ENCODE results near the gene MTCH1.

The MTCH1 gene, protein sequence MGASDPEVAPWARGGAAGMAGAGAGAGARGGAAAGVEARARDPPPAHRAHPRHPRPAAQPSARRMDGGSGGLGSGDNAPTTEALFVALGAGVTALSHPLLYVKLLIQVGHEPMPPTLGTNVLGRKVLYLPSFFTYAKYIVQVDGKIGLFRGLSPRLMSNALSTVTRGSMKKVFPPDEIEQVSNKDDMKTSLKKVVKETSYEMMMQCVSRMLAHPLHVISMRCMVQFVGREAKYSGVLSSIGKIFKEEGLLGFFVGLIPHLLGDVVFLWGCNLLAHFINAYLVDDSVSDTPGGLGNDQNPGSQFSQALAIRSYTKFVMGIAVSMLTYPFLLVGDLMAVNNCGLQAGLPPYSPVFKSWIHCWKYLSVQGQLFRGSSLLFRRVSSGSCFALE

DNA sequence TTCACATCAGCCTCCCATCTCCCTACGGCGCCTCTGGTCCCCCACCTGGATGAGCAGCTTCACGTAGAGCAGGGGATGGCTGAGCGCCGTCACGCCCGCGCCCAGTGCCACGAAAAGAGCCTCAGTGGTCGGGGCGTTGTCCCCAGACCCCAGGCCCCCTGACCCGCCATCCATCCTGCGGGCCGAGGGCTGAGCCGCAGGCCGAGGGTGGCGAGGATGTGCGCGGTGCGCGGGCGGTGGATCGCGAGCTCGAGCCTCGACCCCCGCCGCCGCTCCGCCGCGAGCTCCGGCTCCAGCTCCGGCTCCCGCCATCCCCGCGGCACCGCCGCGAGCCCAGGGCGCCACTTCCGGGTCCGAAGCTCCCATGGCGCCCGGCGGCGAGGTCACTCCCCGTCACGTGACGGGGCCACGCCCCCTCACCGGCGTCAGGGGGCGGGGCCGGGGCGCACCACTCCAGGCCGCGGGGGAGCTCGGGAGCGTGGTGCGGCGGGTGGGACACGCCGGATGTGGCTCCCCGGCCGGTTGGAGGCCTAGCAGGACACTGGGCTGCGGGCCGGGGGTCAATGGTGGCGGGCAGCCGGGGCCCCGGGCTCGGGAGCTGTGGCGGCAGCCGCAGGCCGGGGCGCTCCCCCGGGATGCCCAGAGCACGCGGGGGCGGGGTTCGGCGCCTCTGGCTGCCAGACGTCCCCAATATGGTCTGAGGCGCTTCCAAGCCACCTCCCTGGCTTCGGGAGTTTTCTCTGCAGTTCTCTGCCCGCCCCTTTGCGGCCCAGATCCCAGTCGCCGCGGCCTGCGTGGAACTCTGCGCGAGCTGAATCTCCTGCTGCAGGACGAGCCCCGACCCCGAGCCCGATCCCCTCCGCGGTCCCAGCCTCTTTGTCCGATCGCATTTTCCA is at the start of gene MTCH1:
Gene MTCH1, minus strand, starts transcription at position 389 of the 896 bp plus-strand sequence. Its CDS starts 23 bp downstream, at position 366.
- ATAC-seq (ENCODE audit: low read depth) (peak; percentile 85), DNase-seq (ENCODE audit: low spot score) (peak; percentile 82)
- Histone ChIP-seq H3K9me3 (ENCODE audit: severe bottlenecking) (no peaks in the 10 kb centered on the region), H3K36me3 (ENCODE audit: low read depth) (peaks cover 5% of the 10 kb centered on the region; the same call in 1 of the 2 replicates), H3K4me1 (ENCODE audit: insufficient read depth, poor library complexity, severe bottlenecking) (peaks cover 8% of the 10 kb centered on the region), H3K27ac (ENCODE audit: poor library complexity, severe bottlenecking) (peak within 1 kb of the TSS; percentile 47), H3K4me3 (ENCODE audit: severe bottlenecking) (peak within 1 kb of the TSS; percentile 96), H3K27me3 (ENCODE audit: insufficient read depth, poor library complexity, severe bottlenecking) (no peaks in the 10 kb centered on the region)
- TF ChIP-seq, protein P1, sequence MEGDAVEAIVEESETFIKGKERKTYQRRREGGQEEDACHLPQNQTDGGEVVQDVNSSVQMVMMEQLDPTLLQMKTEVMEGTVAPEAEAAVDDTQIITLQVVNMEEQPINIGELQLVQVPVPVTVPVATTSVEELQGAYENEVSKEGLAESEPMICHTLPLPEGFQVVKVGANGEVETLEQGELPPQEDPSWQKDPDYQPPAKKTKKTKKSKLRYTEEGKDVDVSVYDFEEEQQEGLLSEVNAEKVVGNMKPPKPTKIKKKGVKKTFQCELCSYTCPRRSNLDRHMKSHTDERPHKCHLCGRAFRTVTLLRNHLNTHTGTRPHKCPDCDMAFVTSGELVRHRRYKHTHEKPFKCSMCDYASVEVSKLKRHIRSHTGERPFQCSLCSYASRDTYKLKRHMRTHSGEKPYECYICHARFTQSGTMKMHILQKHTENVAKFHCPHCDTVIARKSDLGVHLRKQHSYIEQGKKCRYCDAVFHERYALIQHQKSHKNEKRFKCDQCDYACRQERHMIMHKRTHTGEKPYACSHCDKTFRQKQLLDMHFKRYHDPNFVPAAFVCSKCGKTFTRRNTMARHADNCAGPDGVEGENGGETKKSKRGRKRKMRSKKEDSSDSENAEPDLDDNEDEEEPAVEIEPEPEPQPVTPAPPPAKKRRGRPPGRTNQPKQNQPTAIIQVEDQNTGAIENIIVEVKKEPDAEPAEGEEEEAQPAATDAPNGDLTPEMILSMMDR (IDR thresholded peaks at IDR 0.05; ENCODE audit: poor library complexity, severe bottlenecking): no peak

DNA sequence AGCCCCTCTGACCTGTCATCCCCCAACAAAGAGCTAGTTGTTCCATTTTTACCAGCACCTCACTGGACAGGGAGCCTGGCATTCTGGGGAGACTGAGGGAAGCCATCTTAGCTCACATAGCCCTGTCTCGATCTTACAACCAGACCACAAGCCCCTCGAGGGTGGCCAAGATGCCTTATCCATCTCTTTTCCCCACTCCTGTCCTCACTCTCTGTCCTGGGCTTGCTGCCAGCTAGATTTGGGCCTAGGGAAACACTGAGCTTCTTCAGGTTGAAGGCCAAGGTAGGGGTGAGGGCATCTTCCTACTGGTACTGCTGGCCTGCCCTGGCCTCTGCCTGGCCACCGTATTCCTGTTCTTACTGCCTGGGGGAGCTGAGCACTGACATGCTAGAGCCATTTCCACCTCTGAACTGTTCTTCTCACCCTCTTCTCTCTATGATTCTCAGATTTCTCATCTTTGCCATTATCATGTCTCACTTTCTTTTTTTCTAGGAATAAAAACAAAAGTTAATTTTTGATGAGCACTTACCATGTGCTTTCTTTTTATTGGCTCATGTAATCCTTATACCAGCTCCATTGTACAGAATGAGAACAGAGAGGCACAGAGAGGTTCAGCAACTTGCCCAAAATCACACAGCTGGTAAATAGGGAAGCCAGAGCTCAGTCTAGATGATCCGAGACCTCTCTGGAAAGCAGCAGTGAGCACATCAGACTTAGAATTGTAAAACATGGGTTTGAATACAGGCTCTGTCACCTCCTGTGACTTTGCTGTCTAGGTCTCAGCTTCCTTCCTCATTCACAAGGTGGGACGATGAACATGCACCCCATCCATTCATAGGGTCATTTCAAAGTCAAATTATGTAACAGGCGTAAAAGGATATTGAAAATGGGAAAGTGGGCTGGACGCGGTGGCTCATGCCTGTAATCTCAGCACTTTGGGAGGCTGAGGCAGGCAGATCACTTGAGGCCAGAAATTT is 48.1 kb upstream of the MTCH1 start:
- ATAC-seq (ENCODE audit: low read depth): no peak
- TF ChIP-seq, protein P1 (IDR thresholded peaks at IDR 0.05; ENCODE audit: poor library complexity, severe bottlenecking): no peak
- no peak for DNase-seq (ENCODE audit: low spot score)
- Histone ChIP-seq H3K9me3 (ENCODE audit: severe bottlenecking) (no peaks in the 10 kb centered on the region), H3K27me3 (ENCODE audit: insufficient read depth, poor library complexity, severe bottlenecking) (no peaks in the 10 kb centered on the region), H3K36me3 (ENCODE audit: low read depth) (no peaks in the 10 kb centered on the region), H3K4me3 (ENCODE audit: severe bottlenecking) (no peak overlapping the region), H3K27ac (ENCODE audit: poor library complexity, severe bottlenecking) (no peak overlapping the region), H3K4me1 (ENCODE audit: insufficient read depth, poor library complexity, severe bottlenecking) (peaks cover 4% of the 10 kb centered on the region)

DNA sequence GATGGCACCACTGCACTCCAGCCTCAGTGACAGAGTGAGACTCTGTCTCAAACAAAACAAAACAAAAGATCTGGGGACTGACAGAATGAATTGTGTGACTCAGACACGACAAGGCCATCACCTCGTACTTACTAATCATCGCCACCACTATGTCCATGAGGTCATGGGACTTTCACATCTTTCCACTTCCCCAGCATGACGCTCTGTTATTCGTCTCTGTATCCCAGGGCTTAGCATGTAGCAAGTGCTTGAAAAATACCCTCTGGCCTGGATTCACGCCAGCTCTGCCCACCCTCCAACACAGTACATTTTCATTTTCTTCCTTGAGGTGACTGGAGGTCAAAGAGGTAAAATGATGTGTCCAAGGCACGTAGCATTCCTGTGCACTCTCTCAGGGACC is 47.3 kb upstream of the MTCH1 start:
- Histone ChIP-seq H3K4me3 (ENCODE audit: severe bottlenecking) (no peak overlapping the region), H3K9me3 (ENCODE audit: severe bottlenecking) (no peaks in the 10 kb centered on the region), H3K27me3 (ENCODE audit: insufficient read depth, poor library complexity, severe bottlenecking) (no peaks in the 10 kb centered on the region), H3K36me3 (ENCODE audit: low read depth) (no peaks in the 10 kb centered on the region), H3K4me1 (ENCODE audit: insufficient read depth, poor library complexity, severe bottlenecking) (no peaks in the 10 kb centered on the region), H3K27ac (ENCODE audit: poor library complexity, severe bottlenecking) (no peak overlapping the region)
- TF ChIP-seq, protein P1 (IDR thresholded peaks at IDR 0.05; ENCODE audit: poor library complexity, severe bottlenecking): no peak
- no peak for DNase-seq (ENCODE audit: low spot score)
- ATAC-seq (ENCODE audit: low read depth): no peak

DNA sequence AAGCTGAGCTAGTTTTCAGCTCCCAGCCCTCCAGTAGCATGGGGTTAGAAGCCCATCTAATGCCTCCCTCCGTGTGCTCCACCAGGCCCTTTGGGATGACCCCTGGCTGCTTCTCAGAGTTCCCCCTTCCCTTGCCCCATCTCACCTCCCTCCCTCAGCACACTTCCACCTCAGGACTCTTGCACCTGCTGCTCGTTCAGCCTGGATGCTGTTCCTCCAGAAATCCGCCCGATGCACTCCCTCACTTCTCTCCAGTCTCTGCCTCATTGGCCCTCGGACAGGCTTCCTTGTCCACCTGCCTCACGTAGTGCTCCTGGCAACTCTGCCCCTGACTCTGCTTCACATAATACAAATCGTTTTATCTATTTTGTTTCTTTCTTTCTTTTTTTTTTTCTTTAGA is 46.2 kb upstream of the MTCH1 start:
- H3K9me3 ChIP-seq (ENCODE audit: severe bottlenecking): no peaks in the 10 kb centered on the region
- H3K36me3 ChIP-seq (ENCODE audit: low read depth): no peaks in the 10 kb centered on the region
- TF ChIP-seq, protein P1 (IDR thresholded peaks at IDR 0.05; ENCODE audit: poor library complexity, severe bottlenecking): no peak
- DNase-seq (ENCODE audit: low spot score) (no peak), ATAC-seq (ENCODE audit: low read depth) (no peak)
- no peak overlapping the region for H3K27ac ChIP-seq (ENCODE audit: poor library complexity, severe bottlenecking)
- no peaks in the 10 kb centered on the region for H3K27me3 ChIP-seq (ENCODE audit: insufficient read depth, poor library complexity, severe bottlenecking)
- H3K4me1 ChIP-seq (ENCODE audit: insufficient read depth, poor library complexity, severe bottlenecking): no peaks in the 10 kb centered on the region
- no peak overlapping the region for H3K4me3 ChIP-seq (ENCODE audit: severe bottlenecking)

All from RWPE2 (cell line).